EH (cell line): ENCODE data around the gene POC1A.

ENCODE experiments used
- DNase-seq: peaks from one replicate; pipeline ENCODE4 v3.0.0-alpha.2; 2015; ENCODE audit warnings: low read depth

POC1A gene

DNA sequence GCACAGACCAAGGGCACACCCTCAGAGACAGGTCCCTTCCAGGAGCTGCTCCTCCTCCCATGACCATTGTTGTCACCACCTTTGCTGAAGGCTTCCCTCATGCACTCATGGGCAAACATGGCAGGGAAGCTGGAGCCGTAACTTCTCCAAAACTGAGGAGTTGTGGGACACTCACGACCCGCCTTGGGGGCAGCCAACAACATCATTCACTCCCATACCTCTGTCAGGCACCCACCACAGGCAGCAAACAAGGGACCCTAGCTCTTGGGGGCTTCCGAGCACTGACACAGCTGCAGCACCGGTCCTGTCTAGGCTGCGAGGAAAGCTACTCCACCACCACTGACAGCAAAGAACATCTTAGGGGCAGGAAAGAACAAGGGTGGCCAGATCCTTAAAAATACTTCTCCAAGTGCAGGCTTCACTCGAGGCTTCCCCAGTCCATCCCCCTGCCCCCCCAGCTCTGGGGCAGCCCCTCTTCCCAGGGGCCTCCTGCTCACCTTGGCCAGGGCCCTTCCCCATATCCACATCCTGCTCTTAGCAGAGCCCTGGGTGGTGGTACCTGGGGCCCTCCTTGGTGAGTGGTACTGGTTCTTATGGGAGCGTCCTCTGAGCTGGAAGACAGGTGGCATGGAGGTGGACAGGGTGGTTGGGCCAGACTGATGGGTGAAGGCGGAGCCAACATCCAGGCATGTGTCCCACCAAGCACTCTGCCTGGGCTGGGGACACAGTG is 69.8 kb downstream of the POC1A start:
- no peak for DNase-seq

DNA sequence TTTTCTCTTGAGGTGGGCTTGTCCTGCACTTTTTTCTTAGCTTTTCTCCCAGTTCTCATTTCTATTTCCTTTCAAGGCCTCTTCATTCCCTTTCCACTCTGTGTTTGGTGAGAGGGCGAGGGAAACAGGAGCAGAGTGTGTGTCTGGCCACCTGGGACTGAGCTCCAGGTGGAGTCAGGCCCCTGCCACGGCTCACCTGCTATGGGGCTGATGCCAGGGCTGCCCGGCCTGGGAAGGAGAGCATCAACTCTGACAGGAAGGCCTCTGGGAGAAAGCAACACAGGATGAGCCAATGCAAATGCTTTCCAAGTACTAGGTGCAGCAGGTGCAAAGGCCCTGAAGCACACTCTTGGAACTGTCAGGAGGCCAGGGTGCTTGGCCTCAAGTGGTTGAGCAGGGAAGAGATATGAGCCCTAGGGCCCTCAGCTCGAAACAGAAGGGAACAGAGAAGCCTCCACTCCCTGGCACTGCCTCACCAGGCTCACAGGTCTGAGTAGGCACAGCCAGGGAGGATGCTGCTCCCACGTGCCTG is 70.6 kb downstream of the POC1A start:
- DNase-seq = no peak

- no peak for DNase-seq
Observed at GRCh38 chr3:52082951-52083350, 71.3 kb downstream of the POC1A start.

DNA sequence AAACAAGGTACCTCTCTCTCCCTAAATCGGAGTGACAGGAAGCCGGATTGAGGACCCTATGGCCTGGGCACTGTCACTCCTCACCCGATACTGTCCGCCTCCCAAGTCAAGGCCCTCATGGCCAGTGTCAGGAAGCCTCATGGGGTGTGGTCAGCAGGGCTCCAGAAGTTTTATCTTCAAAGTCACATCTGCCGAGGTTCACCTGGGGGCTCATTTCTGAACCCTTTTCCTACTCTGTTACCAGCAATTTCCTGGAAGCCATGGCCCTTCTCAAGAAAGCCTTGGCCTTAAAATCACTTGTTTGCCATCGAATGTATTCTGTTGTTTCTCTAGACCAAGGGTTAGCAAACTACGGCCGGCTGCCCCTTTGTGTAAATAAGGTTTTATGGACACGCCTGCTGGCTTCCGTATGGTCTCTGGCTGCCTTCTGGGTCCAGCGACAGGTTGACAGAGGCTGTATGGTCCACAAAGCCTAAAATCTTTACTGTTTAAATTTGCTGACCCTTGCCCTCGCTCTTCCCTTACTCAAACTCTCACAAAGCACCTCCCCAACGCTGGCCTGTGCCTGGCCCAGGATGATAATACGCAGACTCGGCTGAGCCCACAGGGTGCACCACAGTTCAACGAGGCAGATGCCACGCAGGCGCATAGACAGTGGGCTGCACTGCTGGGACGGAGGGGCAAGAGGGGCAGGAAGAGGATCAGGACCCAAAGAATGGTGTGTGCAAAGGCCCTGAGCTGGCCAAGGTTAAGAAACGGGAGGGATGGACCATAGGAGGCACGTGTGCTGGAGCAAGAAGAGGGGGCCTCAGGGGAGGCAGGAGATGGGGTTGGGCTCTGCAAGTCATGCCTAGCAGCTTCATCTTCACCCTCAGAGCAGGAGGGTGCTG is 73.1 kb downstream of the POC1A start:
- no peak for DNase-seq

- no peak for DNase-seq
Observed at GRCh38 chr3:52079958-52080357, 74.3 kb downstream of the POC1A start.

DNA sequence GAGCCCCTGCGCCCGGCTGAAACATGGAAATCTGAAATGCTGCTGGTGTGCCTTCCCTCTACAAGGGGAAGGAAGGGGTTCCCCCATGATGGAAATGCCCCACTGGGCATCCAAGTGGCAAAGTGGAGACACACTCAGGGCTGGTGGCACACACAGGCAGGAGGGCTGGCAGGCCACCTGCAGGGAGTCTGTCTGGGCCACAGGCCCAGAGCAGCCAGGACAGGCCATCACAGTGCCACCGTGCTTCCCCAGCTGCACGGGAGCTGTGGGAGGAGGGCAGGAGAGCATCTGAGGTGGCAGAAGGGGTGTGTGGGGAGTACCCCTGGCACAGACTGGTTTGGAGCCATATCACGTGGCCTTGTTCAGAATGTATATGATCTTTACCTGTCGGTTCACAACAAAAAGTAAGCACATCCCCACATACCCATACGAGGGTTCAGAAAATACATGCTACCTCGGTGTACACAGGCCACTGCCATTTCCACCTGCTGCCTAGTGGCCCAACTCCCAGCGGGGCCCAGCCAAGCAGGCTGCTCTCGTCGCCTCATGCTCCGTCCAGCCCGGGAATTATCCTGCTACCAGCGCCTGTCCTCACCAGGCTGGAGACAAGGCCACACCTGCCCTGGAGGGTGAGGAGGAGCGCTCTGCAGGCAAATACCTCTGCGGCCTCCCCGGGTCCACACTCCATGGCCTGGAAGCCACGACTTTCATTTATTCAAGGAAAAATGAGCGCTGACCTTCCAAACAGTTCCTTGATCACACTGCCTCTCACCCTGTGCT is 75.3 kb downstream of the POC1A start:
- DNase-seq = no peak

- peak; percentile 20 for DNase-seq
Observed at GRCh38 chr3:52077925-52078324, 76.3 kb downstream of the POC1A start.

DNA sequence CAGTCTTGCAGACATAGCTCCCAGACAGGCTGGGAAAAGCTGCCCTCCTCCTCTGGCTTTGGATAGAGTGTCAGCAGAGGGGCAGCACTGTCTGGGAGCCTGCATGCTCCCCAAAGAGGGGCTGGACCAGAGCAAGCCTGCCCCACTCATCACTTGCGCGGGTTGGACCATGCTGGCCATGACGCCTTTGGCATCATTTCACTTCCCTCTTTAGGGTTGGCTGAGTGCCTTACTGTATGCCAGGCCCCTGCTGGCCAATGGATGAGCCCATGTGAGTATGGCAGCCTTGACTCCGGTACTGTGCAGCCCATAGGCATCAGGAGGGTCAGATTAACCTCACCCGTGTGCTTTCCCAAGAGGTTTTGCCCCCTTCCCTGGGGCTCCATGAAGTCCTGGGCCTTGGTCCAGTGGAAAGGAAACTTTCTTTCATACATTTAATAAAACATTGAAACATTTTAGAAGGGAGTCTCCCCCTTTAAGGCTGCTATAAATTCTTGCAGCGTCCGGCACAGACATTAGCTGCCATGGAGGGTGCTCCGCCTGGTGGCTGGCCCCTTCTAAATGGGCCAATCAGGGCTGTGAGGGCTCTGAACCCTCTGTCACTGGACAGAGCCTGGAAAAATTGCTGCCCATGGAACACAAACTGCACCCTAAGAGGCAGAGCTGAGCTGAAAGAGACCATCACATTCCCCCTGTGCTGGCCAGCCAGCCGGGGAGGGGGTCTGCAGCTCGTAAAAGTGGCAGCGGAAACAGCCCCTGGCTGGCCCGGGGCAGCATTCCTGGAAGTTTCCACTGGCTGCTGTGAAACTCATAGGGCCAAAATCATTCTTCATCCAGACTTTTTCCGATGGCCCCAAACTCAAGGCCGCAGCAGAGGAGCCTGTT is 77.1 kb downstream of the POC1A start:
- DNase-seq = no peak

GRCh38 chr3:52073490-52073889 is 80.7 kb downstream of the POC1A start:
- DNase-seq = no peak

DNA sequence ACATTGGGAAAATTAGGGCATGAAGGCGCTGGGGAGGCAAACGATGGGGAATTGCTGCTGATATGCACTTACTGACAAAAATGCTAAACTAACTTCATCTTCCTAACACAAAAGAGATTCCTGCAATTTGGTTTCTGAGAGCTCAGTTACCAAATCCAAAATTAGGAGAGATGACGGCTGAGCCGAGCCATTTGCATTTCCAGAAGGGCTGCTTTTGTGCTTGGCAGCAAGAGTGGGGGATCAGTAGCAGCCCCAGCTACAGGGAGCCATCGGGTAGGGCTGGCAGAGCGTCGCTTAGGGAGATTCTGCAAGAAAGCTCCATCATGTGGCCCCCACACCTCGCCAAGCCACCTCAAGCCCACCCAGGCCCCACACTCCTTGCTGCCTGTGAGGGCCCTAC is 81.8 kb downstream of the POC1A start:
- no peak for DNase-seq

- no peak for DNase-seq
Observed at GRCh38 chr3:52072020-52072419, 82.2 kb downstream of the POC1A start.

DNA sequence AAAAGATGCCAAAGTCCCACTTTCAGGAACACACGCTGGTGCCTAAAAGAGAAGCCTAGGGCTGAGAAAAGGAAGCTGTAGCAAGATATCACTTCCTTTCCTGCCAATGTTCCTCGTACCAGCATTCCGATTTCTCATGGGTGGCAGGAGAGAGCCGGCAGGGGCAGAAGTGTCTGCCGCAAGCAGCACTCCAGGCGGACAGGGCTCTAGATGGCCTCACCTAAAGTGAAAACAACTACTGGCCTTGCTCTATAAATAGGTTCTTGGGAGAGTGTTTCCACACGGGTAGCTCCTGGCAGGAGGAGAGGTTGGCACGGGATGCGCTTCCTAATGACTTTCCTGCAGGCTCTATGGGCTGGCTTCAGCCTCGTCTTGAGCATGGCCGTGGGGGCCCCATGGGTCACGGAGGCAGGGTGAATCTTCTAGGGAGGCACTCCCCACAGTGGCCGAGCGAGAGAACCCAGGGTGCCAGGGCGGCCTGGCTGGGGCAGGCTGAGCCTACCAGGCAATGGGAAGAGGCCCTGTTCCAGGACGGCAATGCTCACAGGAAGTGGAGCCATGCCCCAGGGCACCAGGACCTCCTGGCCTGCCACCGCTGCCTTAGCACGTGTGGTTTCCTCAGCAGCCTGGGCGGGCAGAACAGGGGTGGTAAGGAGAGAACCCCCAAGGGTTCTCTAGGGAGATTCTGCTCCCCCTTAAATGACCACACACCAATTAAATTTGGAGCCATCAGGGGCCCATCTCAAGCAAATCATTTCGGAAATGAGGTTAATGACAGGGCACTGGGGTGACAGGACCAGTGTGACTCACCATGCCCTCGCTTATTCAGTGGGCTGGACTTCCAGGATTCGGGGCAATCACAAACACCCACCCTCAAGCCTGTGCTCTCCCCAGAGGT is 83.2 kb downstream of the POC1A start:
- peak; percentile 64 for DNase-seq

GRCh38 chr3:52069855-52070254 is 84.4 kb downstream of the POC1A start:
- DNase-seq = no peak

- no peak for DNase-seq
Observed at GRCh38 chr3:52069135-52069534, 85.1 kb downstream of the POC1A start.

DNA sequence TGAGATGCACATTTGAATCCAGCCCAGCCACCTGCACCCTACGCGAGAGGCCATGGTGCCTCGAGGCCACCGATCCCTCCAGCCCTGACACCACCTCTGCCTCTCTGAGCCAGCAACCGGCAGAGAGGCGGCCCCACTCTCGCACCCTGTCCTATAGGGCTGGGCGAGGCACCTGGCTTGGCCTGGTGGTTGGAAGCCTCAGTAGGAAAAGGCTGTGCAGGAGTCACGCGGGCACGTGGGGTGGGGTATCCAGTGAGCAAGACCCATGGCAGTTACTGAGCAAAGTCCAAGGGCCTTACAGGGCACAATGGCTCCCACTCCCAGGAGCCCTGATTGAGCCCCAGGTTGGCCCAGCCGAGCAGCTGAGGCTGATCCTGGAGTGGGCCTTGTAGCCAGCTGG is 85.5 kb downstream of the POC1A start:
- no peak for DNase-seq

DNA sequence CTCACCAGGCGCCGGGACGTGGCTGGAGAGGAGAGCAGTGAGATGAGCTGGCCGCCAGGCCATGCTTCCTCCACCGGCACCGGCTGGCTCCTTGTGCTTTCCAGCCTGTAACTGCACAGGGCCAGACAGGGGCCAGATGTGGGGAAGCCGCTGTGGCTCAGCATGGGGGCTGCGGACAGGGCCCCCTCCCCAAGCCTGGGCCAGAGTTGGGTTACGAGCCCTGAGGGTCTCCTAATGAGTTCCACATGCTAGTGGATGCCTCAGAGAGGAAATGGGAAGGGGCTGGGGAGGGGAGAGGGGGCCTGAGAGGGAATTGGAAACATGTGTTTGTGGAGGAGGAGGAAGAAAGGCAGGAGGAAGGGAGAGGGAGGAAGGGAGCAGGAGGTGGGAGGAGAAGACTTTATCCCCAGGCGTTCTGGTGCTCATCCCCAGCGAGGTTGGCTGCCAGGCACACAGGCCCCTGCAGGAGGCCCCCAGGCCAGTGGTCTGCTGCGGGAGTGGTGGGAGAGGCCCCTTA is 86.1 kb downstream of the POC1A start:
- DNase-seq = peak; percentile 61

DNA sequence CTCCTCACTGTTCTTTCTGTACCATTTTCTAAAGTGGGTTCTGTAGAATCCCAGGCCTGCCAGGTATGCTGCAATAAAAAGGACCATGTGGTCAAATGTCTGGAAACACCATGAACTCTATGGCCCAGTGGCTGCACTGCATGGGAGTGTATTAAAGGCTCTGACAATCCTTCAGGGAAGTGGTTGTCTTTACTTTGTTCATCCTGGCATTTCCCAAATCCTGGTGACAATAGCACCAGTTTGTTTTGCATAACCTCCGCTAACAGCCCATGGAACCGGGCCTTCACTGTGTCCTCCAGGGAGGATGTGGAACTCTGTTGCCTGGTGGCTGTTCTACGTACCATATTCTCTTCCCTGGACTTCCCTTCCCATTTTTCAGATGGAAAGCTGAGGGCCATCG is 86.7 kb downstream of the POC1A start:
- no peak for DNase-seq

- no peak for DNase-seq
Observed at GRCh38 chr3:52067046-52067445, 87.2 kb downstream of the POC1A start.

GRCh38 chr3:52065264-52065756 is 88.9 kb downstream of the POC1A start:
- DNase-seq = no peak

GRCh38 chr3:52064561-52064960 is 89.7 kb downstream of the POC1A start:
- no peak for DNase-seq
